GM18873 (cell line): ENCODE measurements around the gene SNX30.

Experiments used
- ATAC-seq: cut with Tn5 transposase; IDR thresholded peaks from one replicate; pipeline ENCODE4 v1.9.1; 2021; ENCODE audit warnings: mild to moderate bottlenecking, moderate library complexity, moderate number of reproducible peaks; ENCODE audit not compliant: unreplicated experiment, low FRiP score

Gene SNX30

DNA sequence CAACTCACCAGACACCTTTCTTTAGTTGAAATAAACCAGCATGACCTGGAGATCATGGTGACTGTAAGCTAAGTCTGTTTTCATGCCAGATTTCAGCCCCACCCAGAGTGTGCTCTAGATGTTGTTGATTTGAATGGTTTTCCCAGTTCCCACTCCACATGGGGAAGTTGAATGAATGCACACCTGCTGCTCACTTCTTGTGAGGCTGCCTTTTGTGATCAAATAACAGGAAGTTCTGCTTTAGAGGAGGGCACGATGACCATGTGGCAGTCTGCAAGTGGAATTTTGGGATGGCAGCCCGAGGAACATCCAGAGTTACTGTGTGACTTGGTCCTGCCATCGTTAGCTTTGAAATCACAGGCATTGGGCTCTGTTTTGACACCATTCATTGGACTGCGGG is 121.5 kb downstream of the SNX30 start:
- no peak for ATAC-seq

DNA sequence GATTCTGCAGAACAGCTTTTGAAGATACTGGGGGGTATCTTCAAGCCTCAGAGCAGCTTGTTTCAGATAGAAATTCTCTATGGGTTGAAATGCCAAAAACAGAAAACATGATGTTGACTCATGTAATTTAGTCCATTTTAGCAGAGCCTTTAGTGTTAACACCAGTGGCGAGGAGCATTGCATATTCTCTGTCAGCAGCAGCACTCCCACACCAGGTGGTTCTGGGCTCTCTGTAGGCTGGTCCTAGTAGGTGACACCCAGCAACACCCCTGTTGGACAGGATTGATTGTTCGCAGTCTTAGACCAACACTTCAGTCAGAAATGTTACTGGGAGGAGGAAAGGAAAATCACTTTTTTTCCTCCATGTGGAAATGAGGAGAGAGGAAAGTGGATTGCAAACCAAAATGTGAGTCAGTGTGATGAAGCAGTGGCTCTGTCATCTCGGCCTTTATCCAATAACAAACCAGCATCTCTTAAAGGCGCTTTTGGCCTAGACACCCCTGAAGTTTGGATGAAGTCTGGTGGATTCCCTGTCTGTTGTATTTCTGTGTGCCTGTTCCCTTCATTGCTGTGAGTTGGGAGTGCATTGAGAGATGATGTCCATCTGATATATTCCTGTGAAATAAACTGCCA is 123.3 kb downstream of the SNX30 start:
- no peak for ATAC-seq

DNA sequence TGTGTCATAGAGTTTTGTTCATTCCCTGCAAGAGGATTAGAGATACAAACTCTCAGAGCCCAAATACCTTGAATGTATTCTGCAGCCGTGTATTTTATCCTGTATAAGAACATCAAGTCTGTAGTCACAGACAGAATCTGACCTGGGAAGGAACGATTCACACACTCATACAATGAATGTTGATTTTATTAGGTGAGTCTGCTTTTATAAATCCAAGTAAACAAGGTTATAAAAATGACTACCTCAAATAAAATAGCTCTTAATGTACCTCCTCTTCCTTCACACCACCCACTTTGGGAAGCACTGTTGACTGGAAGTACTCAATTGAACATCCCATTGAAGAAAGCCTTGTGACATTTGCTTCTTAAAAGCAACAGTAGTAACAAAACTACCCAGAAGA is 128.2 kb downstream of the SNX30 start:
- ATAC-seq = no peak

DNA sequence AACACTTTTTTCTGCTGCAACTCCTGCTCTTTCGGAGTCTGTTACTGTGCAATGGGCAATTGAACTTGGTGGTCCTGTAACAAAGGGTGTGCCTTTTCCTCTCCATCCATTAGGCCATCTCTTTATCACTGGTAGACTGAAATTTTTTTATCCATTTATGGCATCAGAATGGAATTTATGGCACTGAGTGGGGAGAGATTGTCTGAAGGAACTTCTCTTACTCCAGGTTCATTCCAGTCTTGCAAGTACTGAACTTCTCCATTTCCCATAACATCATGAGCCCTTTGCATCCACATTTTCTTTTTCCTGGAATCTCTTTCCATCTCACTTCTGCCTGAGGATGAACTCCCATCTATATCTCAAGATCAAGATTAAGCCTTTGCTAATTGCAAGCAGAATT is 130.1 kb downstream of the SNX30 start:
- ATAC-seq = no peak

DNA sequence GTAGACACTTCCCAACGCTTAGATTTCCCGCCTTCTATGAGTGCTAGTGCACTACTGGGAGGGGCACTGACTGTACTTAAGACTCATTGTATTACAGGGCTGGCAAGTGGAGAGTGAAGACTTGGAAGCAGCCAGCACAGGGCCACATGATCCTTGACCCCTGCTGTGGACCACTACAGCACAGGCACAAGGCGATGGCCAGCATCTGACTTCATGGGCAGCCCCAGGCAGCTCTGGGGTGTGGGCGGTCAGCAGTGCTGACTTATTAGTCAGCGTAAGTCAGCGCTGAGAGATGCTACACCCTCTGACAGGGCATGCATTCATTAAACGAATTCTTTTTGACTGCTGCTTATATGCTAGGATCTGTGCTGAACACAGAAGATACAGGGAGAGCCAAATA is 130.8 kb downstream of the SNX30 start:
- no peak for ATAC-seq

DNA sequence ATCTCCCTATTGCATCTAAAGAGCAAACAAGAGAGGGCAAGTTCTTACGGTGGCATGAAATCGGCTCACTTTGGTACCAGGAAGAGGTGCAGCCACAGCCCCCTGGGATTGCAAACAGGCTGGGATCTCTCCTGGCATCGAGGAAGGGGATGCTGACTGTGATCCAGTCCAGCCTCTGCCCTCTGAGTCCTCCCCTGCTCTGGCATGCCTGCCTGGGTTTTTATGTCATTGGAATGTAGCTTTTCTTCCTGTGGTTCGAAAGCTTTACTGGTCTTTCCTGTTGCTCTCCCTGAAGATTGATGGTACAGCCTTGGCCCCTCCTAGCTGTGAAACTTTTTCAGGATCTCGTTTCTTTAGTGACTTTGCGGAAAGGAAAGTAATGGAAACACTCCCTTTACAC is 133.5 kb downstream of the SNX30 start:
- ATAC-seq = no peak

DNA sequence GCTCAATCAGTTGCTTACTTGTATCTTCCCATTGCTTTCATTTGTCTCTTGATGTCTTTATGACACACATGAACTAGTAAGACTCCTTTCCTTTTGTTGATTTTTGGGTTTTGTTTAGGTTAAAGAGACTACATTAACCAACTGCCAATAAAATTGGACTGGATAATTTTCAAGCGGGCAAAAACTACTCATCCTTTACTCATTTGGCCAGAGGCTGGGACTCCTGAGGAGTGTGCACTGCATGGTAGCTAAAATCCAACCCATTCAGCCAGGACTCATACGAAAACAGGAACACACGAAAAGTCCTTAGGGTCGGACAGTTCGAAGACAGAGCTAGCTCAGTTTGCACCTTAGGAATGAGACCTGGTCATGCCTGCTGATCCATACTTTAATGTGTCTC is 134.2 kb downstream of the SNX30 start:
- ATAC-seq = no peak

DNA sequence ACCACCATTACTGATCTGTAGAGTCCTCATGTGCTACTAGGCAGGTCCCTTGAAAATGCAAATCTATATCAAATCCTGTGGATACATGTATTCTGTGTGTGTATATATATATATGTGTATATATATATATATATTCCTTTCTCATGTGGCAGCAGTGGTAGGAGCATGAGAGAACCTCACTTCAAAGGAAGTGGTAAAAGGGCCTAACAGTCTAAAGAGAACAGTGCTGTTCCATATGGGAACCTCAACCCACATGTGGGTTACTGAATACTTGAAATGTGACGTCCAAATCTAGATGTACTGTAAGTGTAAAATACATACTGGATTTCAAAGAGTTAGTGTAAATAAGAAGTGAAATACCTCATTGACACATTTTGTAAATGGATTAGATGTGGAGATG is 134.8 kb downstream of the SNX30 start:
- no peak for ATAC-seq

DNA sequence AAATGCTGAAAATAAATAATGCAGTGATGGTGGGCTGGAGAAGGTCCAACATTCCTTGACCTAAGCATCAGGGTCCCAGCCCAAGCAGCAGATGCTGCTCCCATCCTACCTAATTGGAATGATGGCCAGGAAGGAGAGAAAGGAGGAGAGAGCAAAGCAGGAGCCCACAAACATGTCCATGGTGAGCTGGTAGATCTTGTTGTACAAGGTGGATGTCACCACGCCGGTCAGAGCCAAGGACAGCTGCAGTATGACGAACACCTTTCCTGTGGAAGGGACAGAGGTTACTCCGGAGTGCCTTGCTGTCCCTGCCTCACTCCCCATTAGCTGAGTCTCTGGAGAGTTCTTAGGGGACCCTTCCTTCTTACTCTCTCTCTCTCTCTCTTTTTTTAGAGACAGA is 135.8 kb downstream of the SNX30 start:
- no peak for ATAC-seq

DNA sequence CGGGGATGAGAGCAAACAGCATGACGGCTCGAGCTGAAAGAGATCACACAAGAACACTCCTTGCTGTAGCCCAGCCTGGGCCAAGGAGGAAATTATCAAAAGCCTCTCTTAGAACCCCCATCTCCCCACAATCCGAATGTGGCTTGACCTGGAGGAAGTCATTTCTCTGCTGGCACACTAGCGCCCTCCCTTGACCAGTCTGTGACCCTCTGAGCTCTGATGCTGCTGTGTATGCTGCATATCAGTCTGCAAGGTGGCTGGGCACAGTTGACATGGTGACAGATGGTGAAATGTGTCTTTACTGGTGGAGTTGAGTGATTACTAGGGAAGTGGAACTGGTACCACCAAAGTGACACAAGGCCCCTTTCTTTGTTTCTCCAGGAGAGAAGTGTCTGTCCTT is 136.8 kb downstream of the SNX30 start:
- ATAC-seq = no peak

DNA sequence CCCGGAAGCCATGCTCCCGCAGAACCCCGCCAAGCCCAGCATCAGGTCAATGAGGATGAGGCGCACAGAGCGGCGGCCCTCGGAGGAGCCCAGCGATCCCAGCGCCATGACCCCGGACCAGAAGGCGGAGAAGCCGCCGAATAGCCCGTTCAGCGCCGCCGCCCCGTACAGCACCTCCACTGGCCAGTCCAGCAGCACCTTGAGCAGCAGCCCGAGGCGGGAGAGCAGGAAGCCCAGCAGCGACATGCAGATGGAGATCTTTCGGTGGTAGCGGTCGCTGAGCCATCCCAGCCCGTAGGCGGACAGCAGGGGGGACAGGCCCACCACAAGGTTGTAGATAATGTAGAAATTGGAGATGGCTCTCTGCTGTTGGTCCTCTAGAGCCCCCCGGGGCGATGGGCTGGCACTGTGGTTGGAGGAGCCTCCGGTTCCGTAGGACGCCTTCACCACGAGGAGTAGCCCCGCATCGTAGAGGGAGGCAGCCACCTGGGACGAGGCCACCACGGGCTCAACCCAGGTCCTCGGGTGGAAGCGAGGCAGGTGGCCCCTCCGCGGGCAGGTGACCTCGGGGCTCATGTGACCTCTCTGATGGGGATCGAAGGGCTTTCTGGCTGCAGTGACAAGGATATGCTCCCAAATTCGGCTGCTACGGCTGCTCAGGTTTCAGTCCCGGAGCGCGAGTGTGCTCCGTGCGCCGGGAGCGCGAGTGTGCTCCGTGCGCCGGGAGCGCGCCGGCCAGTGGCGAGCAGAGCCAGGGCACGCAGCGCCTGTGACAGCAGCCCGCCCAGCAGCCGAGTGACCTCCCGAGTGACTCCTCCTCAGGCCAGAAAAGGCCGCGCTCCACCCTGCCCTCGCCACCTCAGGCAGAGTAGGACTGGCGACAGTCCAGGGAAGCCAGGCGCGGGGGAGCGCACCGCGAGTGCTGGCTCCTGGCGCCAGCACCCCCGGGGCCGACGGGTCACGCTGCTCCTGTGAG is 139.8 kb downstream of the SNX30 start, which contains the start of gene SLC46A2:
Gene SLC46A2, minus strand, starts transcription at position 771 of the 976 bp plus-strand sequence. Its CDS starts 195 bp downstream, at position 576.
- no peak for ATAC-seq

DNA sequence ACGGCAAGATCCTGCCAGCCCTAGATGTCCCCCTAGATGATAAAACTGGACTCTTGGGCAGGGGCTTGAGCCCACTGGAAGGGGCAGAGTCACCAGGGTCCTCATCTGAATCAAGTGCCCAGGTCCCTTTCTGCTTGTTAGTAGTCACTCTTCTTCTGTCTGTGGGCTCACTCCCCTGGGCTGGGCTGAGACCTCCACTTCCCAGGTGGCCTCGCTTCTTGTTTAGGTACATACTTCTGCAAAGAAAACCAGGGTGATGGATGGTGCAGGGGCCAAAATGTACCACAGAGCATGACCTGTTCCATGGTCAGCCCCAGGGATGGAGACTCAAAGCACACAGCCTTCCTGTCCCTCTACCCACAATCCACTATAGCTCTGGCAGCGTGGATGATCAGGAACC is 141.0 kb downstream of the SNX30 start:
- ATAC-seq = no peak

DNA sequence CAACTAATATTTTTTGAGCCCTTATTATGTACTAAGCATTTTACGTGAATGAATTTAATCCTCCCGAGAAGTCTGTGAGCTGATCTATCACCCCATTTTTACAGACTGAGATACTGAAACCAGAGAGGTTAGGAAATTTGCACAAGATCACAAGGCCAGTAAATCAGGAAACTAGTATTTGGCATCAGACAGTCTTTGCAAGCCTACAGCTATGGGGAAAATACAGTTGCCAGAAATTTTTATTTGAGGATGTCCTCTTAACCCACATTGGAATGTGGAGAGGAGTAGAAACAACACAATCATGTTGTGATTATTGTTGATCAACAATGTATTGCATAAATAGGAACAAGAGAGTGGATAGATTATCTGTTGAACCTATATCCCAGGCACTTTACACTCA is 142.4 kb downstream of the SNX30 start:
- no peak for ATAC-seq

DNA sequence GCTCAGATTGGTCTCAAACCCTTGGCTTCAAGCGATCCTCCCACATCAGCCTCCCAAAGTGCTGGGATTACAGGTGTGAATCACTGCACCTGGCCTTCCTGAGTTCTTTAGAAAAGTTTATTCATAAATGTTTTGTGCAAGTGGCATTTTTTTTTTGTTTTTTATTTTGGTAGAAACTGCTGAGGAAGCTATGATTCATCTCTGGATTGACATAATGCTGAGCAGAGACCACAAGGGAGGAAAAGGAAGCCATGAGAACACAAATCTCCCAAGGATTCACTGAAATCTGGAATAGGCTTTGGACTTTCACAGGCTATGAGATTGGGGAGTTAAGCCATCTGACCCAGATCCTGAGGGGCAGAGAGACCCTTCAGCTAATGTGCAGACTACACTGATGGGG is 143.5 kb downstream of the SNX30 start:
- no peak for ATAC-seq

DNA sequence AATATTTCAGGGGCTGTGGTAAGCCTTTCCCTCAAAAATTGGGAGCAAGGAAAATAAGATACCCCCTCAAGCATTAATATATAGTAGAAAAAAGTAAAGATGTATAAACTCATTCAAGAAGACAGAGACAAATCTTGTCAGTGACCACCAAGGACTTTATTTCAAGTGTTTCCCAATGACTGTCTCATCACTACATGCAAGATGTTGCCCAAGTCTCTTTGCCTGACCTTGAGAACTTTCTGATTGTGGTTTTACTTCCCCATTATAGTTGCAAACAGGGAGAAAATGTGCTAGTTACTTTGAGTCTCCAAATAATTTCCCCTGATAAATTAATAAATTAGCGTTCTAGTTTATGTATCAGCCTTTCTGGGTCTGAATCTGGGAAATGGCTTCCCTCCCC is 144.1 kb downstream of the SNX30 start:
- ATAC-seq = no peak

DNA sequence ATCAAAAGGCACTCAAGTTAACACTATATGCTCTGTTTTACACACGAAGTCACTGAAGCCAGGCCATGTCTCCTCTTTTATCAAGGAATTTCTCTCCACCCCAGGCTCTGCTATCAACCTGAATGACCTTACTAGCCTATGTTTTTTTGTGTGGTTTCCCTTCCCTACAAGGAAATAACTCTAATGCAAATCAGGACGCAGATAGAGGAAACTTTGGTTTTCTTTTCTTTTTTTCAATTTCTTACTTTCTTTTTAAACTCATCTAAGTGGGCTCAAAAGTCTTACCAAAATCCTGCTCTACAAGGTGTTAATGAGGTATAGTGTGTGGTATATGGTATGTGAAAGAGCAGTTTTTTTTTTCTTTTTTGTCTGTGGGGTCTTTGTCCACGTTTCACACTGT is 145.6 kb downstream of the SNX30 start:
- ATAC-seq = no peak

DNA sequence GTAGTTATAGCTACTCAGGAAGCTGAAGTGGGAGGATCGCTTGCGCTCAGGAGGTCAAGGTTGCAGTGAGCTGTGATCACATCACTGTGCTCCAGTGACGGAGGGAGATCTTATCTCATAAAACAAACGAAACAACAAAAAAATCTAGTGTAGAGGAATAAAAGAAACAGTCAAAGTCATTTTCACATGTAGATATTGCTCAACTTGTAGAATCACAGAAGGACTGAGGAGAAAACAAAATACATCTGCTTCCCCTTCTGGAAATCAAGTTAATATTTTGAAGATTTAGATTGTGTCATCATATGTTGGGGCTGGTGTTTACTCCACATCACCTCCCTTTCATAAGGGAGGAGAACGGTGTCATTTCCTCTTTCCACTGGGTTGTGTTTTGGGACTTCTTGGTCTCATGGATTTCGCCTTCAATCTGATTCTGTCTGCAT is 148.3 kb downstream of the SNX30 start:
- ATAC-seq = no peak

DNA sequence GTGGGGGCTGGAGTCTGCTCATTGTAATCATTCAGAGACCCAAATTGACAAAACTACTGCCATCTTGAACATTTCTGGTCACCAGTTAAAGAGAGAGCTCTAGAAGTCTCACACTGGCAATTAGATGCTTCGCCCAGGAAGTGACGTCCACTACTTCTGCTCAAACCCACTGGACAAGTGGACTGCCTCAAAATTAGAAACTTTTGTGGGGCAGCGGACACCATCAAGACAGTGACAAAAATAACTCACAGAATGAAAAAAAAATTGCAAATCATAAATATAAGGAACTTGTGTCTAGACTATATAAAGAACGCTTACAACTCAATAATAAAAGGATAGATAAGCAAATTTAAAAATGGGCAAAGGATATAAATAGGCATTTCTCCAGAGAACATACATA is 149.9 kb downstream of the SNX30 start:
- no peak for ATAC-seq

DNA sequence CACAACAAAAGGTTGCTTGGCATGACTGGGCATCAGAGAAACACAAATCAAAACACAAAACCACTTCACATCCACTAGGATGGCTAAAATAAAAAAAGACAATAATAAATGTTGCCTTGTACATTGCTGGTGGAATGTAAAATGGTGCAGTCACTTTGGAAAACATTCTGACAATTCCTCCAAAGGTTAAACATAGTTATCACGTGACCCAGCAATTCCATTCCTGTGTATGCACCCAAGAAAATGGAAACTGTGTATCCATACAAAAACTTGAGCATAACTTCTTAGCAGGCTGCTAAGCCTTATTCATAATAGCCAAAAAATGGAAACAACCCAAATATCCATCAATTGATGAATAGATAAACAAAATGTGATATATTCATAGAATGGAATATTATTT is 150.3 kb downstream of the SNX30 start:
- ATAC-seq = no peak

DNA sequence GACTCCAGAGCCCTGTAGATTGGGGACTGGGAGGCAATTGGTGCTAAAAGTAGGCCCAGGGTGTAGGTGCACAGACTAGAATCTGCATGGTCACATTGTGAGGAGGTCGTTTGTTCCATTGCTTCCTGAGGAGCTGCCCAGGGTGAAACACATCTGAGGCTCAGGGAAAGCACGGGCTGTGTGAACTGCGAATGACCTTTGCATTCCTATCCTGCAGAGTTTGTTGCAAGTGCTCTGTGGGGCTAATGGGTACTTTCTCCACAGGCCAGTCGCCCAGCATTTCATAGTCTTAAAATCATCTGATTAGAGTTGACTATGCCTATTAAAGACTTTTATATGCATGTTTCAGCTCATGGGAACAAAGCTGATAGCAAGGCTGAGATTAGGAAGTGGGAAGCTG is 154.5 kb downstream of the SNX30 start:
- ATAC-seq = no peak

DNA sequence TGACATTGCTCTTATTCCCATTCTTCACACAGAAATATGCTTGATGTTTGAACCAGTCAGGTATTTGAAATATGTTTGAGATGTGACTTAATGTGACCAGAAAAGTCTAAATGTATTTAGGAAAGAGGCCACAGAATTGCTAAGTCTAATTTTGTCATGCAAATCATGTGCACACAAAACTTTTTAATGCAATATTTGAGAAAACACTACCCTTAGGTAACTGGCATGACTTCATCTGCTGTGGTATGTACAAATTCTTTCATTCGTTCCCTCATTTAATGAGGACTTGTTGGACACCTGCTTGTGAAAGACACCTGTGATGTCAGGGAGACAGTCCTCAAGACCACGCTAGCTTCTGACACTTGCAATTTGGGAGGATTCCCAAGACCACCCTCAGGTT is 161.2 kb downstream of the SNX30 start:
- no peak for ATAC-seq

DNA sequence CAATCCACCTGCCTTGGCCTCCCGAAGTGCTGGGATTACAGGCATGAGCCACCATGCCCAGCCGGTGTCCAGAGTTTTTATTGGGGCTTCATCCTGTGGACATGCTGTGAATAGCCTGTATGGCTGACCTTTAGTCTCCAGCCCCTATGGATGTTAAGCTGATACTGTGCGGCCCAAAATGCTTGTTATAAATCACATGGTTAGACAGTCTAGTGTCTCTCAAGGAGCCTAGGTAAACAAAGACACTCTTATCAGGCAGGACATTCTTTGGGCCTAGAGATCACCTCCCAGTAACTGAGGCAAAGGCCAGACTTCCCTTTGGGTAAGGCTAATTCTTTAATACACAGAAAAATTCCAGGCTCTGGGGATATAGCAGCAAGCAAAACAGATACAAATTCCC is 162.1 kb downstream of the SNX30 start:
- no peak for ATAC-seq
